Jurkat, Clone E6-1 (cell line): Measurements from ENCODE around the gene ABCC4.

Source experiments
- DNase-seq: peaks from one replicate; pipeline ENCODE4 v3.0.0-alpha.2; 2011; ENCODE audit warnings: low read depth, low spot score
- H3K4me3 ChIP-seq: 2 replicates; pipeline ENCODE4 v1.5.1; 2011; ENCODE audit warnings: mild to moderate bottlenecking, low read length, control low read depth, moderate library complexity

ABCC4 gene

DNA sequence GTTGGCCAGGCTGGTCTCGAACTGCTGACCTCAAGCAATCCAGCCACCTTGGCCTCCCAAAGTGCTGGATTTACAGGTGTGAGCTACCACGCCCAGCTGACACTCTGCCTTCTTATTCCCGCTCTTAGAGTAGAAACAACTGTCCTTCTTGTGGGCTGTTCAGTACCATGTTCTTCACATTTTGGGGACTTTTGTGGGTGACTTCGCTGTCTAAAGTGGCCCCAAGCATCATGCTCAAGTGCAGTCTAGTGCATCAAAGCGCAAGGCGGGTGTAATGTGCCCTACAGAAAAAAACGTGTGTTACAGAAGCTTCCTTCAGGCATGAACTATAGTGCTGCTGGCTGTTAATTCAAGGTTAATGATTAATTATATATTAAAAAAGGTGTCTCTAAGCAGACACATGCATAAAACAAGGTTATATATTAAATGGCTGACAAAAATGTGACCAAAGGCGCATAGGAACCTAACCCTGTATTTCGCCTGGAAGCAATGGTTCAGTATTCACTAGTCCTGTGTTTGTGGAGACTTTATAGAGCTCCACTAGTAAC, 38.3 kb downstream of the ABCC4 start:
- DNase-seq = no peak
- no peak overlapping the region for H3K4me3 ChIP-seq

DNA sequence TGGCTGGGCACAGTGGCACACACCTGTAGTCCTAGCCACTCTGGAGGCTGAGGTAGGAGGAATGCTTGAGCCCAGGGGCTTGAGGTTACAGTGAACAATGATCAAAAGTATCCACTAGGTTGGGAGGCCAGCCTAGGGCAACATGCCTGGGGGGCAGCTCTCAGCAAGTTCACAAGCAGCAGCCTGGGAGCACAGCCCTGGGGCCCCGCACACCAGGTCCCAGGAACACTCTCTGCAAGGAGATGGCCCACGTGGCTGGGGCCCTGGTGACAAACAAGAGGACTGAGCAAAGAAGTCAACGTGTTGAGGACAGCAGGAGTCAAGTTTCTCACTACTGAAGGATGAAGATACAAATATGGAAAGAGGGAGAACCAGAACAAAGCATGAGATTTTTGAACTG, 39.3 kb downstream of the ABCC4 start:
- DNase-seq = no peak
- H3K4me3 ChIP-seq = no peak overlapping the region

DNA sequence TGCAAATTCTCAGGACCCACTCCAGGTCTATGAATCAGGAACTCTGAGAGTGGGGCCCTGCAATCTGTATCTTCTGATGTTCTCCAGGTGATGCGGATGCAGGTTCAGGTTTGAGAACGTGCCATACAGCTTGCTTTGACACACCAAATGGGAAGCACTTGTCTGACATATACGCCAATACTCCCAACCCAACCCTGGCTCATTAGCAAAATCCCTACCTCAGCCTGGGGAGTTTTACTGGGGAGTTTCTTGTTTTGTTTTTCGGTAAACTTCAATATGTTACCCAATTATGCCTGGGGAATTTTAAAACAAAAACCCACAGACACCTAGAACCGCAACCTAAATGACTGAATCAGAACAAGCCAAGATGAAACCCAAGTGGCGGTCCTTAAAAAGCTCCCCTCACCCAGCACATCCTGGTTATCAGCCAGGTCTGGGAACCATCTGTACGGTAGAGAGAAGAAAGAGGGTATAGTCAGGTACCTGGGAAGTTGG, 41.2 kb downstream of the ABCC4 start:
- no peak for DNase-seq
- no peak overlapping the region for H3K4me3 ChIP-seq

DNA sequence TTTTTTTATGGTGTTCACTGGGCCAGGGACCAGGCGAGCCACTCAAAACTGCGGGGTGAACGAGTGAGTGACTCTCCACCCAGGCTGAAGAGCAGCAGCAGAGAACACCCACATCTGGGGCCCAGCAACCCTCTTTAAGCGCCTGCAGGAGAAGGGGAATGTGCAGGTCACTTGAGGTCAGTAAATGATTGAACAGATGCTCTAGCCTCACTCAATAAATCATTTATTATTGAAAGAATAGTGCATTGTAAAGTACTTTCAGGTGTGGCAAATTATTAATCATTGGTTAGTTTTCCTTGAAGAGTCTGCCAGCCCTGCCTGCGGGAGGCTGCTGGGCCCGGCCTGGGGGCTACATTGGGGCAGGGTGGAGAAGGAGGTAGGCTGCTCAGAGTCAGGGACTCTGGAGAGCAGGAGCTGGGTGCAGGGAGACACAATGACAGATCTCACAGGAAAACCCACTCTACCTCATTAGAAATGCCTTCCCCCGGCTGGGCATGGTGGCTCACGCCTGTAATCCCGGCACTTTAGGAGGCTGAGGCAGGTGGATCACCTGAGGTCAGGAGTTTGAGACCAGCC, 42.5 kb downstream of the ABCC4 start:
- DNase-seq = no peak
- no peak overlapping the region for H3K4me3 ChIP-seq

DNA sequence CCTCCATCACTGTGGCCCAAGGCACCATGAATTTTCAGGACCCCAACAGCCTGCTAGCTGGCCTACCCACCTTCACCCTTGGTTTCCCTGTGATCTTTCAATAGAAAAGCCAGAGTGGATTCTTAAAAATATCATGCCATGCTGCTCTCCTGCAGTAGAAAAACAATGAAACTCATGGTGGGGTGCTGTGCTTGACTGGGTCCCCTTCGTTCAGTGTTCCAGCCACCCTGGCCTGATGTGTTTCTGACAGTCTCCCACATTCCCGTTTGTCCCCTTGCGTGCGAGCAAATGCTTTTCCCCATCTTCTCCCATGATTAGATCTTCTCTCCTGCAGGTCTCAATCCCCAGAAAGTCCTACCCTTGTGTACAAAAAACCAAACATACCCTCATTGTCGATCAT, 43.2 kb downstream of the ABCC4 start:
- no peak for DNase-seq
- no peak overlapping the region for H3K4me3 ChIP-seq

DNA sequence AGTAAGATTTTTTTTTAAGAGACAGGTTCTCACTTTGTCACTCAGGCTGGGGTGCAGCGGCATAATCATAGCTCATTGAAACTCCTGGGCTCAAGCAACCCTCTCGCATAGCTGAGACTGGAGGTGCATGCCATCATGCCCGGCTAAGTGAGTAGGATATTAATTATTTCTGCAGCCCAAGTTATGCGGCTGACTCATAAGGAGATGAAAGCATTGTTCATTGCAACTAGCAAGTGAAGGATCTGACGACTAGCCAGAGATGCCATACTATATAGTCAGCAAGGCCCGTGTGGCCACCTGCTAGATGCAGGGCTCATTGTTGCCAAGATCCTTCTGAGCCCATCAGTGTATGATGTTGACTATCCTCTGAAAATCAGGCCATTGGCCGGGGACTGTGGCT, 45.2 kb downstream of the ABCC4 start:
- no peak overlapping the region for H3K4me3 ChIP-seq
- no peak for DNase-seq

DNA sequence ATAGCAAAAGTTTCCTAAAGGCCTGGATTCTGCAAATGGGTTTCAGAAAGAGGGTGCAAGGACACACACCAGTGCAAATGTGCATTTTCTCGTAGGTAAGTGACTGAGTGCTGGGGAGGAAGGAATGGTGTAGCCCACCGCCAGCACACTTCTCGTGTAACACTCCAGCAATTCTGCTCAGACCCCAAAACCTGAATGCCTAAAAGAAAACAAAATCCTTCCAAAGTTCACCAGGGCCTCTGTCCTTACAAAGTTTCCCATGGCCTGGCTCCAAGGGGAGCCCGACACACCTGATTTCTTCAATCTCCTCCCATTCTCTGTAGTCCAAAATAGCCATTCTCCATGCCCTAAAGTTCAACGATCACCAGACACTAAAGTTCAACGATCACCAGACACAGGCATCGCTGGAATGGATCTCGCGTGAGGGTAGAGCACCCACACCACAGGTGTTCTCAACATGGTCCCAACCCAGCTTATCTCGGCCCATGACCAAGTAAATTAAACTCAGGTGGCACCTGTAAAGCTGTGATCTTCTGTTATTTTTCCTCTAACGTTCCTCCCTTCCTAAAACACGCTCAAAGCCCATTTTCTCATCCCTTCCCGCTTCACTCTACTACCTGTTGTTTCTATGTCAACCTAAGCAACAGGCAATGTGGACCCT, 46.0 kb downstream of the ABCC4 start:
- H3K4me3 ChIP-seq = no peak overlapping the region
- no peak for DNase-seq

DNA sequence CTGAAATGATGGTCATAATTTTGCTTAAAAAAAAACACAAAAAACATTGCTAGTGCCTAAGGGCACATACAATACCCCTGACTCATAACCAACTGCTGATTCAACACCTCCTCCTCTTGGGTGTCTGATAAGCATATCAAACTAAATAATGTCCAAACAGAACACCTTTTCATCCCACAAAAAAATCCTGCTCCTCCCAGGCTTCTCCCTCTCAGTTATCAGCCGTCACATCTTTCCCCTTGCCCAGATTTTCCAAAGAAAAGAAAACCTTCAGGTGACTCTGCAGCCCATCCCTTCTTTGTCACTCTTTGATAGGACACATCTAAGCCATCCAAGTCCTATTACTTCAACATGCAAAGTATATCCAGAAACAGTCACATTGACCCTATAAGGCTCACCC, 46.9 kb downstream of the ABCC4 start:
- no peak overlapping the region for H3K4me3 ChIP-seq

DNA sequence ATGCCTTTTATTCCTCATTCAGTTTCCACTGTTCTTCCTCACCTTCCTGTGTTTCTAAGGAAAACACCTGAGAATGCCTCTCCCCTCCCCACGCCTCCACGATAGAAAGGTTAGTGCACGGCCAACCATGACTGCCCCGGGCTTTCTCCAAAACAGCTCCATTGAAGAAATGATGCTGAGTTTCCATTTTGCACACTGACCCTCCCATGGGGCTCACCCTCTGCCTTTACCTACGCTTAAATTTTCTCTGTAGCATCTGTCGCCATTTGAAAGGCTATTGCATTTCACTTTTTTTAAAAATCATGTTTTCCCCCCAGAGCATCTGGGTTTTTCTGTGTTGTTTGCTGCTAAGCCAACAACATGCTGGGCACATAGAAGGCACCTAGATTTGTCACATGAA, 48.2 kb downstream of the ABCC4 start:
- DNase-seq = no peak
- no peak overlapping the region for H3K4me3 ChIP-seq

More for the DNA sequence above, 46.9 kb downstream of the ABCC4 start:
- DNase-seq = no peak

DNA sequence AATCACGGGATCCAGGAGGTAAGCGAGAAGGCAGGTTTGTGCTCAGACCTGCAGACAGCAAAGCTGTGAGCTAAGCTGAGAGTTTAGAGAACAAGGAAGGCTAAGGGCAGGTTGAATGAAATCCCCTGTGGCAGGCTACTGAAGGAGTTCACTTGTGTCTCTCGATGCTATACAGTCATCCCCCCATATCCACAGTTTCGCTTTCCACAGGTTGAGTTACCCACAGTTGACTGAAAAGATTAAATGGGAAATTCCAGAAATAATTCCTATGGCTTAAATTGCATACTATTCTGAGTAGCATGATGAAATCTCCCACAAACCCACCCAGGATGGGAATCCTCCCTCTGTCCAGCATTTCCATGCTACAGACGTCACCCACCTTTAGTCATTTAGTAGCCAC, 49.6 kb downstream of the ABCC4 start:
- no peak for DNase-seq
- H3K4me3 ChIP-seq = no peak overlapping the region

DNA sequence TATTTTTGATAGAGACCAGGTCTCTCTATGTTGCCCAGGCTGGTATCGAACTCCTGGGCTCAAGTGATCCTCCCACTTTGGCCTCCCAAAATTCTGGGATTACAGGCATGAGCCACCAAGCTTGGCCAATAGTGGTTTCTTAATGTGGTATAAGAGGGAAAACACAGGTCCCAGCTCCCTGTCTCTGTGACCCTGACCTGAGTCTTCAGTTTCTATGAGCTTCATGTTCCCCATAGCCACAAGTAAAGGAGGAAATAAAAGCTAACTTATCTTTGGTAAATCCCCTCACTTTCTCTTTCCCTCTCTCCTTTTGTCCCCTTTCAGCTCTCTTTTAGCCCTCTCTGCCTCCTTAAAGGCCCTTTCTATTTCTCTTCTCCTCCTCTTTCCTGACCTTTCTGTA, 50.3 kb downstream of the ABCC4 start:
- H3K4me3 ChIP-seq = no peak overlapping the region
- no peak for DNase-seq

DNA sequence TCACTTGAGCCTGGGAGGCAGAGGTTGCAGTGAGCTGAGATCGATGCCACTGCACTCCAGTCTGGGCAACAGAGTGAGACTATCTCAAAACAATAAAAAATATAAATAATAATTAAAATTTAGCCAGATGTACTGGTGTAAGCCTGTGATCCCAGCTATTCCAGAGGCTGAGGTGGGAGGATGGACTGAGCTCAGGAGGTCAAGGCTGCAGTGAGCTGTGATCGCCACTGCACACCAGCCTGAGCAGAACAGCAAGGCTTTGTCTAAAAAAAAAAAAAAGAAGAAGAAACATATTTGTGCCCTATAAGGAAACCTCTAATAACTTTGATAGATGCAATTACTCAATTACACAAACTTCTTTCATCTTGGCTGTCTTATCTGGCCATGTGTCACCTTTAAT, 52.3 kb downstream of the ABCC4 start:
- no peak overlapping the region for H3K4me3 ChIP-seq
- no peak for DNase-seq

DNA sequence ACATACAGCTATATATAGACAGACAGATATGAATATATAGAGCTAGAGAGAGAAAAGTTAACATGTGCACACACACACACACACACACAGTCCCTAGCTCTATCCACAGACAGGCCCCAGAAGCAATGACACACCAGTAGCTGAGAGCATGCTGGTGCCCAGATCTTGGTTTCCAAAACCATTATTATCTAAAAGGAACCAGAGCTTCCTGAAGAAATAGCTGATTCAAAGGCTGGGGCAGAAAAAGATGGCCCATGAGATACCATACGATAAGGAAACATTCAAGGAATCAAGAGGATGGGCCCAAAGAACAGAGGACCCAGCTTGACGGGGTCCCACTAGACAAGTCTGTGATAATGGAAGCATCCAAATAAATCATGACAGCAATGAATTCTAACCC, 53.4 kb downstream of the ABCC4 start:
- DNase-seq = no peak
- H3K4me3 ChIP-seq = no peak overlapping the region

DNA sequence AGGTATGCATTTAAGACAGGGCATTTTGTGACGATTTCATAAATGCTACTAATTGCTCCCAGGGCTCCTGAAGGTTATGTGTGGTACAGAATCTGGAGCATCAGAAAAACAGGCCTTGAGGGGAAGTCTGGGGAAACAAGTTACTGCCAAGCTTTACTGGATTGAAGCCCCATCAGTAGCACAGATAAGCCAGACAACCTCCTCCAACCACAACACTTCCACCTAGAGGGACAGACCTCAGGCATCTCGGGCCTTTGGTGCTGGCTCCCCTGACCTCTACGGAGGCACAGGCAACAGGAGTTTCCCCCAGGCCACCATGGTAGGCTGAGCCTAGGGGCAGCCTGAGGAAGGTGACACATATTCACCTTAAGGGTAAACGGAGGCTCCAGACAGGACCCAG, 54.1 kb downstream of the ABCC4 start:
- no peak overlapping the region for H3K4me3 ChIP-seq
- no peak for DNase-seq

DNA sequence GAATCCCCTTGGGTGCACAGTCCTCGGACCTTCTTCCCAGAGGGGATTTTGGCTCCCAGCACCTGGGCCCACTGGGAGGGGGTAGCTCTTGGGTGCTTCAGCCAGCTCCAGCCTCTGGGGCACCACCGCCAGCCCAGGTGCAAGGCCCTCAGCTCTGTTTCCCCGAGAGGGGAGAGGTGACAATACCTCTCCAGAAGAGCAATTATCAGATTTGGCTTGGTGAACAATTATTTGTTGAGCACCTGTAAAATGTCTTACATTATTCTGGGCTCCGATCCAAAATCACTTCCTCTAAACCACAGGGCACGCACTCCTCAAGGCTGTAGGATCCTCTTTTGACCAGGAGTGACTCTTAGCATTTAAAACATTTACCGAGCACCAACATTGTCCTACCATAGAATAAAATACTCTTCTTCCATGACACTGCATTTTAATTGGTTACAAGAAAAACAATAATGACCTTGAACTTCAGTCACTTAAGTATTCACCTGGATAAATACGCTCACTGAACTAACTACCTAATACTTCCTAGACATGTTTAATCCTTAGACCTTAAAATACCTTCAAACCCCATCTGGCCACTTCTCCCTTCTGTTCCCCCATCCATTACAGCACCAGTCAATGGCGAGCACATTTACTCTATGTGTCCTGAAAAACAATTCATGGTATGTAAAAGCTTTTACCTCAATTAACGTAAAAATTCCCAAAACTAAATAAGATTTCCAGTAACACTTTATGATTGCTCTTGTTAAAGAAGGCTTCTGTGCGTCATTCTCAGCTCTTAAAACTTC, 54.8 kb downstream of the ABCC4 start:
- no peak for DNase-seq
- H3K4me3 ChIP-seq = no peak overlapping the region

DNA sequence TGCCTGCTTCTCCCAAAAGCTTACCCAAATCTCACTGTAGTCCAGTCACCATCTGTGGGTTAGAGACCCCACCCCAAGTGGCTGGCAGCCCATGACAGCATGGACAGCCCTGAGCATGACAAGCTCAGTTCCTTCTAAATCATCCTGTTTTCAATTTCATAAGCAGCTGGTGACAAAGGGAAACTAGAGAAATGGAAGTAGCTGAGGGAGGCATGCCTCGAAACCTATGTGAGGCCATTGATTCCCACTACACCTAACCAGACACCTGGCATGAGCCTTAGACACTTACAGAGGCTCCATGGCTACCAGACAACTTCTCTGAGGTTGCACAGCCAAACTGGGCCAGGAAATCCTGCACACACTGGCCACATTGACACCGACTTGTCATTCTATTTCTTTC, 56.2 kb downstream of the ABCC4 start:
- no peak overlapping the region for H3K4me3 ChIP-seq
- DNase-seq = no peak

DNA sequence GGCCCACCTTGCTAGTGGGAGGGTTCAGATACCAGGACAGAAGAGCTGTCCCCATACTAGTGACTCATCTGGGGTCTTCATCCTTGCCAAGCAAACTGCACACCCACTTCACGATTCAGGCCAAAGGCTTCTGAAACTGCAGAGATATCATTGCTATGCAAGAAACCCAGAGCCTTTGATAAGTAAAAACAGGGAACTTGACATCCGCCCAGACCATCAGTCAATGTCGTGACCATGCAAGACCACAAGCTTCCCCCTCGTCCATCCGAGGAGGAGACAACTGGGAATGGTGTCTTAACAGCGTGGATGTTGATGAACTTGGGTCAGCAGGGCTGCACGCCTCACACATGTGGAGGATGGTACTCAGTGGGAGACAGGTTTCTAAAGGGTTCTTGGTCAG, 58.0 kb downstream of the ABCC4 start:
- no peak for DNase-seq
- H3K4me3 ChIP-seq = no peak overlapping the region

DNA sequence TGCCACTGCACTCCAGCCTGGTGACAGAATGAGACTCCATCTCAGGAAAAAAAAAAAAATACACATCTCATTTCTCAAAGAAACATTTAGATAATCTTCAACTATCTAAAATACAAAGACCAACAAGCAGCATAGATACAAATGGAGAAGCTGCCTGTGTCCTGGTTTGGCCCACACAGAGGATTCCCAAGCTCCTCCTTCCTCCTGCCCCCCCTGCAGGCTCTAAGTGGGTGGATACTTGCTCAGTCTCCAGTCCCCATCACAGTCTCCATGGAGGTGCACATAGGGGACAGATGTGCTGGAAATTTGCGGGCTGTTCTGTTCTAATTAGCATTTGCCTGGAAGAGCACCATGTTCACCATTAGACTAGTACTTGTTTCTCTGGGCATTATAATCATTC, 59.9 kb downstream of the ABCC4 start:
- no peak for DNase-seq
- H3K4me3 ChIP-seq = no peak overlapping the region

DNA sequence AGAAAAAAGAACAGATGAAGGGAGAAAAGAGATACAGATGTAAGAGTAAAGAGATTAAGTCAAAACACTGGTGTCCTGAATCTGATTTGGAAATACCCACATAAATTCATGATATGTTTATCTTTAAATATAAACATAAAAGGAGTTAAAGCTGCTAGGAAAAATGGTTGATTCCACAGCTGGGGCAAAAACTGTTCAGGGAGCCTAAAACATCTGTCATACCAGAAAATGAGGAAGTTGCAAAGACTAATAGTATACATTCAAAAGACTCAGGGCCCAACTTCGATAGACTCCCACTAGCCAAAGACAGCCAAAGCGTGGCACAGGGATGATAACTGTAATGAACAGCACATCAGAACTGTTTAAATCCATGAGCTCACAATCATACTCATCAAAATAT, 62.0 kb downstream of the ABCC4 start:
- DNase-seq = no peak
- H3K4me3 ChIP-seq = no peak overlapping the region

DNA sequence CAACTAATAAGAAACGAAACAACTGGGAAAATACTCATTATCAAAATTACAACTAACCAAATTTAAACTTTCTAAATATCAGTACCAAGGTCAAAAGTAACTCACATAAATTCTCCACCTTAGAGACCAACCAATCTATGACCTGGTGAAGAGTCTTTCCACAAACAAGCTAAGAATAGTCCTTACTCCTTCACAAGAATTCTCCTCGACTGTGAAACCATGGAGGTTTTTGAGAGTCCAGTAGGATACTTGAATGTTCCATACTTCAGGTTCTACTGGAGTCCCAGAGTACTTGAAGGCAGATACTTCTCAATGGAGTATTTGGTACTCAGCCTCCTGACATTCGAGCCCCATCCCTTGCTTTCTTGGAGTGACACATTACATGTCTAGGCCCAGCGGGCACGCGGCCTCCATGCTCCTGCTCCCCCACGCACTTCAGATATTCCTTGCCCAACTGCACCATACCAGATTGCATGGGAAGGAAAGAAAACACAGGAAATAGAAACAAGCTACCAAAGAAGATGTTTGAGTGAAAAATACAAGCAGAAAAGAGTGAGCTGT, 63.9 kb downstream of the ABCC4 start:
- no peak for DNase-seq
- H3K4me3 ChIP-seq = no peak overlapping the region
